ENCODE results near the gene DCTN4. TPM values are rescaled to one million over a fixed set of nuclear protein-coding genes. Genes with fewer than 3 reads are reported as not detected.
A peak's percentile ranks its signal among the peaks of the same experiment; 100 is the strongest.

DCTN4 gene
- total RNA-seq, 2 donors from 2014 or later = 40.8 to 45.2 TPM

- H3K36me3 ChIP-seq = no peaks in the 10 kb centered on the region
- no peaks in the 10 kb centered on the region for H3K4me1 ChIP-seq
- H3K9me3 ChIP-seq = no peaks in the 10 kb centered on the region
- no peak for TF ChIP-seq CTCF (IDR thresholded peaks at IDR 0.05)
- no peaks in the 10 kb centered on the region for H3K27me3 ChIP-seq
- intact Hi-C loops (cut with DNase I) = no loop called here
- H3K27ac ChIP-seq = no peak overlapping the region
- no peak overlapping the region for H3K9ac ChIP-seq (ENCODE audit: low read depth in 2 of 2, low read length in 2 of 2)
- no peak for DNase-seq
- H3K4me3 ChIP-seq = no peak overlapping the region
Observed at GRCh38 chr5:150791536-150791935, 32.7 kb upstream of the DCTN4 start.

GRCh38 chr5:150789943-150790611 lies 31.3 kb upstream of the DCTN4 start:
- Histone ChIP-seq H3K9ac (ENCODE audit: low read depth in 2 of 2, low read length in 2 of 2) (peak overlapping the region in 1 of 2 donors; percentile 6), H3K9me3 (no peaks in the 10 kb centered on the region), H3K36me3 (no peaks in the 10 kb centered on the region), H3K4me3 (no peak overlapping the region), H3K4me1 (no peaks in the 10 kb centered on the region), H3K27ac (peak overlapping the region; percentile 56), H3K27me3 (no peaks in the 10 kb centered on the region)
- no peak for DNase-seq
- no peak for TF ChIP-seq CTCF (IDR thresholded peaks at IDR 0.05)
- intact Hi-C loops (cut with DNase I) = no loop called here

GRCh38 chr5:150789450-150789849 lies 30.6 kb upstream of the DCTN4 start:
- no peaks in the 10 kb centered on the region for H3K27me3 ChIP-seq
- no peaks in the 10 kb centered on the region for H3K36me3 ChIP-seq
- no peak for TF ChIP-seq CTCF (IDR thresholded peaks at IDR 0.05)
- no peak overlapping the region for H3K4me3 ChIP-seq
- peak overlapping the region; percentile 56 for H3K27ac ChIP-seq
- no peak overlapping the region for H3K9ac ChIP-seq (ENCODE audit: low read depth in 2 of 2, low read length in 2 of 2)
- peaks cover 3% of the 10 kb centered on the region for H3K4me1 ChIP-seq
- no peaks in the 10 kb centered on the region for H3K9me3 ChIP-seq
- intact Hi-C loops (cut with DNase I) = no loop called here
- DNase-seq = no peak

GRCh38 chr5:150788977-150789376 lies 30.2 kb upstream of the DCTN4 start:
- intact Hi-C loops (cut with DNase I) = no loop called here
- Histone ChIP-seq H3K9me3 (no peaks in the 10 kb centered on the region), H3K36me3 (no peaks in the 10 kb centered on the region), H3K27me3 (no peaks in the 10 kb centered on the region), H3K4me3 (no peak overlapping the region), H3K4me1 (peaks cover 8% of the 10 kb centered on the region), H3K9ac (ENCODE audit: low read depth in 2 of 2, low read length in 2 of 2) (no peak overlapping the region), H3K27ac (peak overlapping the region; percentile 44)
- no peak for DNase-seq
- no peak for TF ChIP-seq CTCF (IDR thresholded peaks at IDR 0.05)

GRCh38 chr5:150787656-150788055 lies 28.8 kb upstream of the DCTN4 start:
- intact Hi-C loops (cut with DNase I) = no loop called here
- no peaks in the 10 kb centered on the region for H3K27me3 ChIP-seq
- no peak overlapping the region for H3K4me3 ChIP-seq
- no peak for TF ChIP-seq CTCF (IDR thresholded peaks at IDR 0.05)
- DNase-seq = no peak
- H3K36me3 ChIP-seq = no peaks in the 10 kb centered on the region
- no peaks in the 10 kb centered on the region for H3K9me3 ChIP-seq
- H3K4me1 ChIP-seq = peaks cover 18% of the 10 kb centered on the region
- no peak overlapping the region for H3K9ac ChIP-seq (ENCODE audit: low read depth in 2 of 2, low read length in 2 of 2)
- H3K27ac ChIP-seq = peak overlapping the region; percentile 14
